NCI-H446 (cell line): ENCODE results near the gene THRB.
"Not testable (repeated sequence)": the region's sequence is repeated elsewhere in the genome, so short reads cannot be mapped to it uniquely, and the experiment has no call there.

Experiments
- DNase-seq, 2 experiments: peaks; one replicate each; lab custom pipeline; 2025; lab: John Stamatoyannopoulos, UW

THRB gene

DNA sequence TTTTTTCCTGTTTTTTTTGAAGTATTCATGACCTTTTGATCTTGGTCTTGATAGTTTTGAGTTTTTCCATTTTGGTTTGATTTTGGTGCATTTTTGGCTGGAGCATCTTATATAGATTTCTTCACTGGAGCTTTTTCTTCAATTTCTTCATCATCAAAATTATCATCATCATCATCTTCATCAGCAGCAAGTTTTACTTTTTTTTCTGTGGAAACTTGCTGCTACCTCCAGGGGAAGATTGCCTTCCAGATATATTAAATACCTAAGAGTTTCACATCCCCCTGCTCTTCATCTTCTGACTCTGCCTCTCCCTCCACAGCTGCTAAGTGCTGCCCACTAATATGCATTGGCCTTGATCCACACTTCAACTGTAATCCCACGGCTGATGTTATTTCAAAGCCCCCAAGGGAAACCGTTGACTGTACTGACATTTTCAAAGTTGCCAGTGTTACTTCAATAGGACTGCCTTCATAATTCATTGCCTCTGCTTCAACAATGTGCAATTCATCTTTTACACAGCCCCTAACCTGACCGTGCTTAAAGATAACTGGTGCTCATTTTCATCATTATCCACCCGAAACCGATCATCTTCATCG, 397.9 kb downstream of the THRB start:
- DNase-seq, result no peak

DNA sequence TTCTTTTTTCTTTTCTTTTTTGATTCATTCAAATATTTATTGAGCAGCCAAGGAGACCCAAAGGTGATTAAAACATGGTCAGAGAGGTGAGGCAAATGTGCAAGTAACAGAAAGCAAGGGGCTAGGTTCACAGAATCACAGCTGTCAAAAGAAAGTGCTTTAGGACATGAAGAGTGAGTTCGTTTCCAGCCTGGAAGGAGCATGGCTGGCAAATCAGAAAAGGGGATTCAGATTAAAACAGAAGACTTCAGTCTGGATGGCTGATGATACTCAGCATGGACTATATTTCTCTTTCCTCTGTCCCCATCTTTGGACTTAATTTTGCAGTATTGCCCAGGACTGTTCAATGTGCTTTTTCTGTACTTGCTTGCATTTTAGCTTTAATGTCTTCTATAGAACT, 398.4 kb downstream of the THRB start:
- no peak for DNase-seq

DNA sequence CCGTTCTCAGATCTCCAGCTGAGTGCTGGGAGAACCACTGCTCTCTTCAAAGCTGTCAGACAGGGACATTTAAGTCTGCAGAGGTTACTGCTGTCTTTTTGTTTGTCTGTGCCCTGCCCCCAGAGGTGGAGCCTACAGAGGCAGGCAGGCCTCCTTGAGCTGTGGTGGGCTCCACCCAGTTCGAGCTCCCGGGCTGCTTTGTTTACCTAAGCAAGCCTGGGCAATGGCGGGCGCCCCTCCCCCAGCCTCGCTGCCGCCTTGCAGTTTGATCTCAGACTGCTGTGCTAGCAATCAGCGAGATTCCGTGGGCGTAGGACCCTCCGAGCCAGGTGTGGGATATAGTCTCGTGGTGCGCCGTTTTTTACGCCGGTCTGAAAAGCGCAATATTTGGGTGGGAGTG, 399.8 kb downstream of the THRB start:
- DNase-seq, result not testable (repeated sequence)

DNA sequence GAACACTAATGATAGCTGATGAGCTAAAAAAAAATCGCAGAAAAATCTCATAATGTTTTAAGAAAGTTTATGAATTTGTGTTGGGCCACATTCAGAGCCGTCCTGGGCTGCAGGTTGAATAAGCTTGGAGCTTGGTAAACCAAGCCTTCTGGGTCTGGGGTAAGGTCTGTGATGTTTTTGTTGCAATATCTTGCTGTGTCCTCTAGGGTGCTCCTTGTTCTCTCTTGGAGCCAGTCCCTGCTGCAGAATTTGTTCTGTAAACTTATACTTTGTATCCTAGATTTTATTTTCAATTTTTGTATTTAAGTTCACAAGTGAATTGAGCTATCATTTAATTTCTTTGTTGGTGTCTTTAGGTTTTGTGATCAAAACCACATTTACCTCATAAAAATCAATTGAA, 405.9 kb downstream of the THRB start:
- DNase-seq, result peak in 1 of 2 experiments; percentile 2

DNA sequence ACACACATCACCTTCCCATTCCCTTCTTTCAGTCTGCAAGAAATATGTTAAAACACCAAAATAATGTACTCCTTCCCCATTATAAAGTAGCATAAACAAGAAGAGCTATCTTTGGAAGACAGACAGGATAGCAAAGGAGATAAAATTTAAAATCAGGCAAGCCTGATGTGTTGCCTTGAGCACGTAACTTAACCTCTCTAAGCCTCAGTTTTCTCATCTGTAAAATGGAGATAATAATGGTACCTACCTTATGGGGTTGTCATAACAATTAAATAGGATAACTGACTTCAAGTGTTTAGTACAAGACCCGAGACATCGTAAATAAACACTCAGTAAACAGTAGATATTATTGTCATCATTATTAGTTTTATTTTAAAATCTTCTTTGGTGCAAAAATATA, 407.2 kb downstream of the THRB start:
- no peak for DNase-seq

DNA sequence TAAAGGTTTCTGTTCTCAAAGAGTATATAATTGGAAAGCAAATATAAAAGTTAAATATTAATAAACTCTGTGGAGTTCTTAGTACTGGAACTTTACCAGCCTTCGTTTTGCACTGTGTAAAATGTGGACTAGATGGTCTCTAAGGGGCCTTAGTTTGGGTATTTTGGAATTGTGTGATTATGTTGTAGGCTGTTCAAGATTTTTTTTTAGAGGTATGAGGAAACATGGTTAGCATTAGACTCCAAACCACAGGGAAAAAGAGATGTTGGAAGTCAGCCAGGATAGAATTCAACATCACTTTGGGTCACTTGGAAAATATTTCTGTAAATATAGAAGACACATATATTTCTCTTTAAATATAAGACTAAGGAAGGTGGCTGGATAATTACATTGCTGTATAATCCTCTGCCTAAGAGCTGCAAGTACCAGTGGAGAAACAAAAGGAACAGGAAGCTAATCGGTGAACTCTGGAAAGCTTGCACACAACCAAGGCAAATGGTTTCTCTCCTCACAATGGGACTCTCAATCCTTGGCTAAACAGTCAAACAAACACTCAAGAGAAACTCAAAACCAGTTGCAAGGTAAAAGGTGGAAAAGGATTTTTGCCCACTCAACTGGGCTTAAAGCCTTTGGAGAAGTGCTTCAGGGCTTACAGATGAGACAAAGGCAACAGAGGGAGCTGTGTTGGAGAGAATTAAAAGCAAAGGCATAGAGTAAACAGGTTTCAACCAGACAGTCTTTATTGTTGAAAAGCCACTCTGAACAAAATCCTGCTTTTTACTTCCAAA, 407.8 kb downstream of the THRB start:
- DNase-seq, result no peak

DNA sequence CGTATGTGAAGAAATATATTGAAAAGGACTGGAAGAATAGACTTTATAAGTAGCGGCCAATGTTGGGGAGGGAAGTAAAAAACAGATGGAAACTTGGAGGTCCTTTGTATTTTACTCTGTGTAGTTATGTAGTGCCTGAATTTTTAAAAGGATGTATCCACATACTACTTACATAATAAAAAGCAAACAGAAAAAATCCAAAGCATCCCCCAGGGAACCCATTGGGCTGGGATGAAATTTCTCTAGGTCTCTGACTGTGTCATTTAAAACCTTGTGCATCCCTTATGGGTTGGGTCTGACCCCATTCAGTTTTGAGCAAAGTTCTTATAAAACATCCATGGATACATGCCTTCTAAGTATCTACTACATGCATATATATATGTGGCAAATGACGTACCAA, 408.4 kb downstream of the THRB start:
- DNase-seq, result no peak

DNA sequence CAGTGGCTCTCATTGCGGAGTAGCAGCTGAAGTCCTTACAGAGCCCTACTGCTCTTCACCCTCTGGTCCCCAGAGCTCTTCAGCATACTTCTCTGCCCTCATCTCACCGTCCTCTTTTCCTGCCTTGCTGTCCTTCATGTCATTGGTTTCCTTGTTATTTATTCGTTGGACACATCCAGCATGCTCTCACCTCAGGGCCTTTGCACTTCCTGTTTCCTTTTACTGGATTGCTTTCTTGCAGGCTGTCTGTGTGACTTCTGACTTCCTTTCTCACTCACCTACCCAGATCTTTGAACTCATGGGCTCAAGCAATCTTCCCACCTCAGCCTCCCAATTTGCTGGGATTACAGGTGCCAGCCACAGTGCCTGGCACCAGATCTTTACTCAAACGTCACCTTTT, 422.5 kb downstream of the THRB start:
- no peak for DNase-seq

DNA sequence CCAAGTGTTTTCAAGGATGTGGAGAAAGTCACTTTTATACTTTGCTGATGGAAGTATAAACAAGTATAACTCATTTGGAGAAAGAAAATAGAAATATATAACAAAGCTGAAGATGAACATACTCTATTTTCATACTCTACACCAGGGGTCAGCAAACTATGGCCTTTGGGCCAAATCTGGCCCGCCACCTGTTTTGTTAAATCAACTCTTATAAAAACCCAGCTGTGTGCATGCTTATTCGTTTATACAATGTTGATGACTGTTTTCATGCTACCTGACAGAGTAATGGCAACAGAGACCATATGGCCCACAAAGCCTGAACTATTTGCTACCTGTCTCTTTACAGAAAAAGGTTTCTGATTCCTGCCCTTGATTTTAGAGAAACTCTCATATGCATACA, 425.6 kb downstream of the THRB start:
- no peak for DNase-seq

DNA sequence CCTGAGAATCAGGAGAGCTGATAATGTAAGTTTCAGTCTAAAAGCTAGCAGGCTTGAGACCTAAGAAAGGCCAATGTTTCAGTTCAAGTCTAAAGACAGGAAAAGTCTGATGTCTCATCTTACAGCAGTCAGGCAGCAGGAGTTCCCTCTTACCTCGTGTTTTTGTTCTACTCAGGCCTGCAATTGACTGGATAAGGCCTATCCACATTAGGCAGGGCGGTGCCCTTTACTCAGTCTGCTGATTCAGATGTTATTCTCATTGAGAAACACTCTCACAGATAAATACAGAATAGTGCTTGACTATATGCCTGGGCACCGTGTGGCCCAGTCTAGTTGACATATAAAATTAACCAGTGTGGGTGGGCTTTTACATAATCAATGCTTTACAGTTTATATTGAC, 427.2 kb downstream of the THRB start:
- no peak for DNase-seq
